ENCODE measurements around the gene TSPAN8. TPM values are rescaled to one million over a fixed set of nuclear protein-coding genes. Genes with fewer than 3 reads are reported as not detected.

Gene TSPAN8
- total RNA-seq, 1 donor from 2014 or later, result 3.7 TPM

GRCh38 chr12:71186571-71187288, 28.9 kb upstream of the TSPAN8 start:
- Histone ChIP-seq H3K27ac (ENCODE audit: low read depth, low read length) (no peak overlapping the region), H3K36me3 (ENCODE audit: control insufficient read depth in 3 of 3, insufficient read depth in 3 of 3, low read length in 3 of 3) (no peaks in the 10 kb centered on the region), H3K9me3 (ENCODE audit: control insufficient read depth in 3 of 3, low read length in 3 of 3) (no peaks in the 10 kb centered on the region), H3K4me3 (ENCODE audit: low read length in 3 of 3) (no peak overlapping the region), H3K4me1 (ENCODE audit: control insufficient read depth in 3 of 3, insufficient read depth in 3 of 3, low read length in 3 of 3) (no peaks in the 10 kb centered on the region), H3K9ac (ENCODE audit: low read depth in 1 of 3, low read length in 3 of 3) (no peak overlapping the region), H3K27me3 (ENCODE audit: control insufficient read depth in 3 of 3, insufficient read depth in 3 of 3, low read length in 3 of 3) (no peaks in the 10 kb centered on the region)

- Histone ChIP-seq H3K4me3 (ENCODE audit: low read length in 3 of 3) (no peak overlapping the region), H3K9me3 (ENCODE audit: control insufficient read depth in 3 of 3, low read length in 3 of 3) (no peaks in the 10 kb centered on the region), H3K27ac (ENCODE audit: low read depth, low read length) (no peak overlapping the region), H3K27me3 (ENCODE audit: control insufficient read depth in 3 of 3, insufficient read depth in 3 of 3, low read length in 3 of 3) (no peaks in the 10 kb centered on the region), H3K4me1 (ENCODE audit: control insufficient read depth in 3 of 3, insufficient read depth in 3 of 3, low read length in 3 of 3) (no peaks in the 10 kb centered on the region), H3K36me3 (ENCODE audit: control insufficient read depth in 3 of 3, insufficient read depth in 3 of 3, low read length in 3 of 3) (no peaks in the 10 kb centered on the region), H3K9ac (ENCODE audit: low read depth in 1 of 3, low read length in 3 of 3) (no peak overlapping the region)
Observed at GRCh38 chr12:71183846-71184245, 26.0 kb upstream of the TSPAN8 start.

GRCh38 chr12:71183018-71183417, 25.2 kb upstream of the TSPAN8 start:
- Histone ChIP-seq H3K27ac (ENCODE audit: low read depth, low read length) (no peak overlapping the region), H3K4me1 (ENCODE audit: control insufficient read depth in 3 of 3, insufficient read depth in 3 of 3, low read length in 3 of 3) (no peaks in the 10 kb centered on the region), H3K9ac (ENCODE audit: low read depth in 1 of 3, low read length in 3 of 3) (no peak overlapping the region), H3K27me3 (ENCODE audit: control insufficient read depth in 3 of 3, insufficient read depth in 3 of 3, low read length in 3 of 3) (no peaks in the 10 kb centered on the region), H3K36me3 (ENCODE audit: control insufficient read depth in 3 of 3, insufficient read depth in 3 of 3, low read length in 3 of 3) (no peaks in the 10 kb centered on the region), H3K9me3 (ENCODE audit: control insufficient read depth in 3 of 3, low read length in 3 of 3) (no peaks in the 10 kb centered on the region), H3K4me3 (ENCODE audit: low read length in 3 of 3) (no peak overlapping the region)

- no peak overlapping the region for H3K9ac ChIP-seq (ENCODE audit: low read depth in 1 of 3, low read length in 3 of 3)
- H3K4me3 ChIP-seq (ENCODE audit: low read length in 3 of 3), result no peak overlapping the region
- no peaks in the 10 kb centered on the region for H3K9me3 ChIP-seq (ENCODE audit: control insufficient read depth in 3 of 3, low read length in 3 of 3)
- no peaks in the 10 kb centered on the region for H3K36me3 ChIP-seq (ENCODE audit: control insufficient read depth in 3 of 3, insufficient read depth in 3 of 3, low read length in 3 of 3)
- no peaks in the 10 kb centered on the region for H3K4me1 ChIP-seq (ENCODE audit: control insufficient read depth in 3 of 3, insufficient read depth in 3 of 3, low read length in 3 of 3)
- no peak overlapping the region for H3K27ac ChIP-seq (ENCODE audit: low read depth, low read length)
- H3K27me3 ChIP-seq (ENCODE audit: control insufficient read depth in 3 of 3, insufficient read depth in 3 of 3, low read length in 3 of 3), result no peaks in the 10 kb centered on the region
Observed at GRCh38 chr12:71178162-71178561, 20.4 kb upstream of the TSPAN8 start.

- H3K4me3 ChIP-seq (ENCODE audit: low read length in 3 of 3), result no peak overlapping the region
- H3K9me3 ChIP-seq (ENCODE audit: control insufficient read depth in 3 of 3, low read length in 3 of 3), result no peaks in the 10 kb centered on the region
- H3K27me3 ChIP-seq (ENCODE audit: control insufficient read depth in 3 of 3, insufficient read depth in 3 of 3, low read length in 3 of 3), result no peaks in the 10 kb centered on the region
- H3K9ac ChIP-seq (ENCODE audit: low read depth in 1 of 3, low read length in 3 of 3), result no peak overlapping the region
- H3K4me1 ChIP-seq (ENCODE audit: control insufficient read depth in 3 of 3, insufficient read depth in 3 of 3, low read length in 3 of 3), result no peaks in the 10 kb centered on the region
- no peaks in the 10 kb centered on the region for H3K36me3 ChIP-seq (ENCODE audit: control insufficient read depth in 3 of 3, insufficient read depth in 3 of 3, low read length in 3 of 3)
- H3K27ac ChIP-seq (ENCODE audit: low read depth, low read length), result no peak overlapping the region
Observed at GRCh38 chr12:71174825-71175224, 17.0 kb upstream of the TSPAN8 start.

GRCh38 chr12:71174146-71174545, 16.3 kb upstream of the TSPAN8 start:
- Histone ChIP-seq H3K4me3 (ENCODE audit: low read length in 3 of 3) (no peak overlapping the region), H3K9me3 (ENCODE audit: control insufficient read depth in 3 of 3, low read length in 3 of 3) (no peaks in the 10 kb centered on the region), H3K4me1 (ENCODE audit: control insufficient read depth in 3 of 3, insufficient read depth in 3 of 3, low read length in 3 of 3) (no peaks in the 10 kb centered on the region), H3K27me3 (ENCODE audit: control insufficient read depth in 3 of 3, insufficient read depth in 3 of 3, low read length in 3 of 3) (no peaks in the 10 kb centered on the region), H3K36me3 (ENCODE audit: control insufficient read depth in 3 of 3, insufficient read depth in 3 of 3, low read length in 3 of 3) (no peaks in the 10 kb centered on the region), H3K9ac (ENCODE audit: low read depth in 1 of 3, low read length in 3 of 3) (no peak overlapping the region), H3K27ac (ENCODE audit: low read depth, low read length) (no peak overlapping the region)

GRCh38 chr12:71170456-71170855, 12.7 kb upstream of the TSPAN8 start:
- no peak overlapping the region for H3K9ac ChIP-seq (ENCODE audit: low read depth in 1 of 3, low read length in 3 of 3)
- no peaks in the 10 kb centered on the region for H3K4me1 ChIP-seq (ENCODE audit: control insufficient read depth in 3 of 3, insufficient read depth in 3 of 3, low read length in 3 of 3)
- H3K27me3 ChIP-seq (ENCODE audit: control insufficient read depth in 3 of 3, insufficient read depth in 3 of 3, low read length in 3 of 3), result no peaks in the 10 kb centered on the region
- H3K27ac ChIP-seq (ENCODE audit: low read depth, low read length), result no peak overlapping the region
- H3K4me3 ChIP-seq (ENCODE audit: low read length in 3 of 3), result no peak overlapping the region
- no peaks in the 10 kb centered on the region for H3K9me3 ChIP-seq (ENCODE audit: control insufficient read depth in 3 of 3, low read length in 3 of 3)
- no peaks in the 10 kb centered on the region for H3K36me3 ChIP-seq (ENCODE audit: control insufficient read depth in 3 of 3, insufficient read depth in 3 of 3, low read length in 3 of 3)

GRCh38 chr12:71169286-71169685, 11.5 kb upstream of the TSPAN8 start:
- no peak overlapping the region for H3K4me3 ChIP-seq (ENCODE audit: low read length in 3 of 3)
- no peaks in the 10 kb centered on the region for H3K9me3 ChIP-seq (ENCODE audit: control insufficient read depth in 3 of 3, low read length in 3 of 3)
- no peaks in the 10 kb centered on the region for H3K4me1 ChIP-seq (ENCODE audit: control insufficient read depth in 3 of 3, insufficient read depth in 3 of 3, low read length in 3 of 3)
- H3K36me3 ChIP-seq (ENCODE audit: control insufficient read depth in 3 of 3, insufficient read depth in 3 of 3, low read length in 3 of 3), result no peaks in the 10 kb centered on the region
- no peak overlapping the region for H3K27ac ChIP-seq (ENCODE audit: low read depth, low read length)
- H3K9ac ChIP-seq (ENCODE audit: low read depth in 1 of 3, low read length in 3 of 3), result no peak overlapping the region
- H3K27me3 ChIP-seq (ENCODE audit: control insufficient read depth in 3 of 3, insufficient read depth in 3 of 3, low read length in 3 of 3), result no peaks in the 10 kb centered on the region

GRCh38 chr12:71166862-71167496, 9.2 kb upstream of the TSPAN8 start:
- no peak overlapping the region for H3K9ac ChIP-seq (ENCODE audit: low read depth in 1 of 3, low read length in 3 of 3)
- no peaks in the 10 kb centered on the region for H3K9me3 ChIP-seq (ENCODE audit: control insufficient read depth in 3 of 3, low read length in 3 of 3)
- H3K27ac ChIP-seq (ENCODE audit: low read depth, low read length), result no peak overlapping the region
- no peaks in the 10 kb centered on the region for H3K36me3 ChIP-seq (ENCODE audit: control insufficient read depth in 3 of 3, insufficient read depth in 3 of 3, low read length in 3 of 3)
- H3K27me3 ChIP-seq (ENCODE audit: control insufficient read depth in 3 of 3, insufficient read depth in 3 of 3, low read length in 3 of 3), result no peaks in the 10 kb centered on the region
- no peak overlapping the region for H3K4me3 ChIP-seq (ENCODE audit: low read length in 3 of 3)
- H3K4me1 ChIP-seq (ENCODE audit: control insufficient read depth in 3 of 3, insufficient read depth in 3 of 3, low read length in 3 of 3), result no peaks in the 10 kb centered on the region

- Histone ChIP-seq H3K4me3 (ENCODE audit: low read length in 3 of 3) (no peak overlapping the region), H3K27me3 (ENCODE audit: control insufficient read depth in 3 of 3, insufficient read depth in 3 of 3, low read length in 3 of 3) (no peaks in the 10 kb centered on the region), H3K36me3 (ENCODE audit: control insufficient read depth in 3 of 3, insufficient read depth in 3 of 3, low read length in 3 of 3) (no peaks in the 10 kb centered on the region), H3K9ac (ENCODE audit: low read depth in 1 of 3, low read length in 3 of 3) (no peak overlapping the region), H3K27ac (ENCODE audit: low read depth, low read length) (no peak overlapping the region), H3K9me3 (ENCODE audit: control insufficient read depth in 3 of 3, low read length in 3 of 3) (no peaks in the 10 kb centered on the region), H3K4me1 (ENCODE audit: control insufficient read depth in 3 of 3, insufficient read depth in 3 of 3, low read length in 3 of 3) (no peaks in the 10 kb centered on the region)
Observed at GRCh38 chr12:71166280-71166679, 8.5 kb upstream of the TSPAN8 start.

Measured in skeletal muscle tissue (tissue), 4 donors.